A549 (cell line): ENCODE results near the gene RASD2.

ENCODE experiments used
- CEBPB ChIP-seq, 2 experiments: fragments of >200 bp in 1 of 2; sonication (Bioruptor Twin) in 1 of 2; formaldehyde crosslinking in 1 of 2; IDR thresholded peaks; 2 replicates each; pipeline ENCODE4 v1.6.1; 2012 to 2016
- FOXS1 ChIP-seq: fragments of 250-450 bp; sonication (Bioruptor Pico); IDR thresholded peaks from 2 replicates; pipeline ENCODE4 v1.5.0; 2020; ENCODE audit warnings: mild to moderate bottlenecking, moderate library complexity
- MAZ ChIP-seq: fragments of 150-350 bp; IDR thresholded peaks from 2 replicates; pipeline ENCODE4 v1.6.1; 2014; ENCODE audit warnings: antibody characterized with exemption, low read depth, low read length, borderline replicate concordance
- MYC ChIP-seq: IDR thresholded peaks from 2 replicates; pipeline ENCODE4 v1.6.1; 2012; ENCODE audit warnings: mild to moderate bottlenecking, inconsistent platforms, low read length, improper control_type of control experiment, borderline replicate concordance
- POLR2A ChIP-seq: IDR thresholded peaks from 2 replicates; pipeline ENCODE4 v1.6.1; 2012; ENCODE audit warnings: mild to moderate bottlenecking, low read length
- RAD21 ChIP-seq, 2 experiments: fragments of >200 bp in 1 of 2; sonication (Bioruptor Twin) in 1 of 2; formaldehyde crosslinking in 1 of 2; IDR thresholded peaks in 1 of 2; conservative IDR thresholded peaks in 1 of 2; 2 replicates in 1 of 2; 3 replicates in 1 of 2; pipeline ENCODE4 v1.6.1; 2012 to 2018; ENCODE audit warnings: inconsistent platforms in 1 of 2
- RFX5 ChIP-seq: fragments of 450-650 bp; IDR thresholded peaks from 2 replicates; pipeline ENCODE4 v1.7.1; 2014; ENCODE audit warnings: antibody characterized with exemption, mild to moderate bottlenecking, moderate library complexity
- RNF2 ChIP-seq: fragments of 200-600 bp; sonication (generic); IDR thresholded peaks from 2 replicates; pipeline ENCODE4 v1.6.1; 2016; ENCODE audit warnings: low read depth, mild to moderate bottlenecking, antibody characterized with exemption, moderate library complexity, borderline replicate concordance
- TF ChIP-seq, protein P1 (sequence below): fragments of 200-600 bp; sonication (generic); IDR thresholded peaks from 2 replicates; pipeline ENCODE4 v1.6.1; 2016; ENCODE audit warnings: antibody characterized with exemption, mild to moderate bottlenecking, moderate library complexity
- TF ChIP-seq, protein P2 (sequence below): fragments of >200 bp; sonication (Bioruptor Twin); formaldehyde crosslinking; IDR thresholded peaks from 3 replicates; pipeline ENCODE4 v1.5.1; 2016
- TF ChIP-seq, protein P3 (sequence below): IDR thresholded peaks from 2 replicates; pipeline ENCODE4 v1.6.1; 2012

DNA sequence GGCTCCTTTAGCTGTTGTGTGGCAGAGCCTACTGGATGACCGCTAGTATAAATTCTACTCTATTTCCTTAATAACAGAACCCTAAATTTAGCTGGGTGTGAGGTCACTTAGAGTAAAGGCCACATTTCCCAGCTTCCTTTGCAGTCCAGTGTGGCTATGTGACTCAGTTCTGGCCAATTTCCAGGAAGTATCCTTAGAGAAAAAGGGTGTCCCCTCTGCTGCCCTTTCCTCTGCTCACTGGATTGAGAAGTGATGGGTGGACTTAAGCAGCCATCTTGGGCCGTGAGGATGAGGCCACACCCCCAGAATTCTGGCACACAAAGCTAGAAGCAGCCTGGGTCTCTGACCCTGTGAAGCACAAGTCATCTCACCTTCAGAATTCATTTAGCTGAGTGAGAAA lies 11.7 kb upstream of the RASD2 start:
- TF ChIP-seq RFX5, result no peak
- TF ChIP-seq FOXS1 (CRISPR knock-in tag), result no peak
- TF ChIP-seq, protein P1, sequence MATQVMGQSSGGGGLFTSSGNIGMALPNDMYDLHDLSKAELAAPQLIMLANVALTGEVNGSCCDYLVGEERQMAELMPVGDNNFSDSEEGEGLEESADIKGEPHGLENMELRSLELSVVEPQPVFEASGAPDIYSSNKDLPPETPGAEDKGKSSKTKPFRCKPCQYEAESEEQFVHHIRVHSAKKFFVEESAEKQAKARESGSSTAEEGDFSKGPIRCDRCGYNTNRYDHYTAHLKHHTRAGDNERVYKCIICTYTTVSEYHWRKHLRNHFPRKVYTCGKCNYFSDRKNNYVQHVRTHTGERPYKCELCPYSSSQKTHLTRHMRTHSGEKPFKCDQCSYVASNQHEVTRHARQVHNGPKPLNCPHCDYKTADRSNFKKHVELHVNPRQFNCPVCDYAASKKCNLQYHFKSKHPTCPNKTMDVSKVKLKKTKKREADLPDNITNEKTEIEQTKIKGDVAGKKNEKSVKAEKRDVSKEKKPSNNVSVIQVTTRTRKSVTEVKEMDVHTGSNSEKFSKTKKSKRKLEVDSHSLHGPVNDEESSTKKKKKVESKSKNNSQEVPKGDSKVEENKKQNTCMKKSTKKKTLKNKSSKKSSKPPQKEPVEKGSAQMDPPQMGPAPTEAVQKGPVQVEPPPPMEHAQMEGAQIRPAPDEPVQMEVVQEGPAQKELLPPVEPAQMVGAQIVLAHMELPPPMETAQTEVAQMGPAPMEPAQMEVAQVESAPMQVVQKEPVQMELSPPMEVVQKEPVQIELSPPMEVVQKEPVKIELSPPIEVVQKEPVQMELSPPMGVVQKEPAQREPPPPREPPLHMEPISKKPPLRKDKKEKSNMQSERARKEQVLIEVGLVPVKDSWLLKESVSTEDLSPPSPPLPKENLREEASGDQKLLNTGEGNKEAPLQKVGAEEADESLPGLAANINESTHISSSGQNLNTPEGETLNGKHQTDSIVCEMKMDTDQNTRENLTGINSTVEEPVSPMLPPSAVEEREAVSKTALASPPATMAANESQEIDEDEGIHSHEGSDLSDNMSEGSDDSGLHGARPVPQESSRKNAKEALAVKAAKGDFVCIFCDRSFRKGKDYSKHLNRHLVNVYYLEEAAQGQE, result no peak
- no peak for TF ChIP-seq CEBPB (IDR thresholded peaks at IDR 0.05)
- TF ChIP-seq, protein P2, sequence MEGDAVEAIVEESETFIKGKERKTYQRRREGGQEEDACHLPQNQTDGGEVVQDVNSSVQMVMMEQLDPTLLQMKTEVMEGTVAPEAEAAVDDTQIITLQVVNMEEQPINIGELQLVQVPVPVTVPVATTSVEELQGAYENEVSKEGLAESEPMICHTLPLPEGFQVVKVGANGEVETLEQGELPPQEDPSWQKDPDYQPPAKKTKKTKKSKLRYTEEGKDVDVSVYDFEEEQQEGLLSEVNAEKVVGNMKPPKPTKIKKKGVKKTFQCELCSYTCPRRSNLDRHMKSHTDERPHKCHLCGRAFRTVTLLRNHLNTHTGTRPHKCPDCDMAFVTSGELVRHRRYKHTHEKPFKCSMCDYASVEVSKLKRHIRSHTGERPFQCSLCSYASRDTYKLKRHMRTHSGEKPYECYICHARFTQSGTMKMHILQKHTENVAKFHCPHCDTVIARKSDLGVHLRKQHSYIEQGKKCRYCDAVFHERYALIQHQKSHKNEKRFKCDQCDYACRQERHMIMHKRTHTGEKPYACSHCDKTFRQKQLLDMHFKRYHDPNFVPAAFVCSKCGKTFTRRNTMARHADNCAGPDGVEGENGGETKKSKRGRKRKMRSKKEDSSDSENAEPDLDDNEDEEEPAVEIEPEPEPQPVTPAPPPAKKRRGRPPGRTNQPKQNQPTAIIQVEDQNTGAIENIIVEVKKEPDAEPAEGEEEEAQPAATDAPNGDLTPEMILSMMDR, result no peak
- no peak for TF ChIP-seq MAZ
- TF ChIP-seq RNF2, result no peak
- TF ChIP-seq RAD21 (conservative IDR thresholded peaks at IDR 0.05 in 1 of 2, IDR thresholded peaks at IDR 0.05 in 1 of 2), result no peak
- TF ChIP-seq, protein P3, sequence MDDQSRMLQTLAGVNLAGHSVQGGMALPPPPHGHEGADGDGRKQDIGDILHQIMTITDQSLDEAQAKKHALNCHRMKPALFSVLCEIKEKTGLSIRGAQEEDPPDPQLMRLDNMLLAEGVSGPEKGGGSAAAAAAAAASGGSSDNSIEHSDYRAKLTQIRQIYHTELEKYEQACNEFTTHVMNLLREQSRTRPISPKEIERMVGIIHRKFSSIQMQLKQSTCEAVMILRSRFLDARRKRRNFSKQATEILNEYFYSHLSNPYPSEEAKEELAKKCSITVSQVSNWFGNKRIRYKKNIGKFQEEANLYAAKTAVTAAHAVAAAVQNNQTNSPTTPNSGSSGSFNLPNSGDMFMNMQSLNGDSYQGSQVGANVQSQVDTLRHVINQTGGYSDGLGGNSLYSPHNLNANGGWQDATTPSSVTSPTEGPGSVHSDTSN, result no peak
- no peak for TF ChIP-seq MYC
- no peak for TF ChIP-seq POLR2A
